Activated naive CD4-positive, alpha-beta T cell treated with anti-CD3 and anti-CD28 coated beads, Interleukin-2, amount 10 ng/mL, durations not matched to agents 7 days and 5 days (primary cell): Measurements from ENCODE around the gene MACROD1.

Source experiments
- CTCF ChIA-PET: fragments of 350-600 bp; sonication (Branson Sonifier 250); formaldehyde crosslinking; loops from one replicate; lab custom pipeline; 2021; ENCODE audit warnings: antibody characterized with exemption; lab: Charles Lee
- DNase-seq: peaks from one replicate; pipeline ENCODE4 v3.0.0-alpha.2; 2020
- H3K27ac Mint-ChIP-seq: one replicate; pipeline ENCODE4 v1.8.0; 2021; ENCODE audit warnings: mild to moderate bottlenecking, moderate library complexity, mixed read lengths
- H3K27me3 Mint-ChIP-seq: one replicate; pipeline ENCODE4 v1.8.0; 2021; ENCODE audit warnings: mild to moderate bottlenecking, mixed read lengths
- H3K36me3 Mint-ChIP-seq: one replicate; pipeline ENCODE4 v1.8.0; 2021; ENCODE audit warnings: mixed read lengths
- H3K4me1 Mint-ChIP-seq: one replicate; pipeline ENCODE4 v1.8.0; 2021; ENCODE audit warnings: mixed read lengths
- H3K4me3 Mint-ChIP-seq: one replicate; pipeline ENCODE4 v1.8.0; 2021; ENCODE audit warnings: mild to moderate bottlenecking, moderate library complexity, mixed read lengths
- H3K9me3 Mint-ChIP-seq: one replicate; pipeline ENCODE4 v1.8.0; 2021; ENCODE audit warnings: mixed read lengths

MACROD1 gene, protein sequence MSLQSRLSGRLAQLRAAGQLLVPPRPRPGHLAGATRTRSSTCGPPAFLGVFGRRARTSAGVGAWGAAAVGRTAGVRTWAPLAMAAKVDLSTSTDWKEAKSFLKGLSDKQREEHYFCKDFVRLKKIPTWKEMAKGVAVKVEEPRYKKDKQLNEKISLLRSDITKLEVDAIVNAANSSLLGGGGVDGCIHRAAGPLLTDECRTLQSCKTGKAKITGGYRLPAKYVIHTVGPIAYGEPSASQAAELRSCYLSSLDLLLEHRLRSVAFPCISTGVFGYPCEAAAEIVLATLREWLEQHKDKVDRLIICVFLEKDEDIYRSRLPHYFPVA

DNA sequence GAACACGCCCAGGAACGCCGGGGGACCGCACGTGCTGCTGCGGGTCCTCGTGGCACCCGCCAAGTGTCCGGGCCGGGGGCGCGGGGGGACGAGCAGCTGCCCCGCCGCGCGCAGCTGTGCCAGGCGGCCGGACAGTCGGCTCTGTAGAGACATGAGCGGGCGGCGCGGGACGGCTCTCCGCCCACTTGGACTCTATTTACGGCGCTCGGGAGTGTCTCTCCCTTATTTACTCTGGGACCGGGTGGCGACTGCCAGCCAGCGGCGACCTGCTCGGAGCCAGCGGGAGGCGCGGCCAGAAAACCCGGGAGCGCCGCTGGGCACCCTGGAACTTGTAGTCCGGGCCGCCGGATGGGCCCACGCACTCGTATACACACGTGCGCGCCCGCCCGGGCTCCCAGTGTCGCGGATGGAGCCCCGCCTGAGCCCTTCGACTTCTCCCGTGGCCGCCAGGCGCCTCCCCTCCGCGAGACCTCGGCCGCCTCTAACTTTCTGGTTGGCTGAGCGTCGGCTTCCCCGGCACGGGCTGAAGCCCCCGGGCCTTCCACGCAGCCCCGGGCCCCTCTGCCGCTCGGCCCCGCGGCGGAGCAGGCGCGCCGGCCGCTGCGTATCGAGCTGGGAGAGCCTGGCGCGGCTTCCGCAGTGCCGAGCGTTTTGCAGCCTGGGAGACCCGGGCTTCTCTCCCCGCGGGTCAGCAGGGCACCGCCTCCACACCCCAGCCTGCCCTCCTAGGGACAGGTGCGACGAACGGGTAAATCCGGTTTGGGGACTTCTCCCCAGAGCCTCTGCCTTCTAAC, at the start of gene MACROD1:
Gene MACROD1, minus strand, starts transcription at position 272 of the 794 bp plus-strand sequence. Its CDS starts 119 bp downstream, at position 153.
- Mint-ChIP-seq H3K4me3 (peak within 1 kb of the TSS; percentile 89), H3K9me3 (no peaks in the 10 kb centered on the region), H3K36me3 (no peaks in the 10 kb centered on the region), H3K27me3 (no peaks in the 10 kb centered on the region), H3K4me1 (peaks cover 13% of the 10 kb centered on the region), H3K27ac (peak within 1 kb of the TSS; percentile 83)
- CTCF ChIA-PET: interaction anchor here (1.1 to 1.7 kb wide), 3 partner anchors 13 to 28 kb away, joined by 3 to 5 read pairs (median 5); no protein-coding TSS in a partner anchor
- peak; percentile 91 for DNase-seq

- peaks cover 40% of the 10 kb centered on the region for H3K4me1 Mint-ChIP-seq
- H3K36me3 Mint-ChIP-seq: peaks cover 51% of the 10 kb centered on the region
Measured at GRCh38 chr11:64211181-64211872, 45.4 kb upstream of the MACROD1 start.

GRCh38 chr11:64210301-64211020, 44.5 kb upstream of the MACROD1 start:
- H3K4me3 Mint-ChIP-seq: no peak overlapping the region
- DNase-seq: no peak
- peaks cover 49% of the 10 kb centered on the region for H3K4me1 Mint-ChIP-seq
- H3K27me3 Mint-ChIP-seq: no peaks in the 10 kb centered on the region
- H3K36me3 Mint-ChIP-seq: peaks cover 49% of the 10 kb centered on the region
- H3K9me3 Mint-ChIP-seq: no peaks in the 10 kb centered on the region
- H3K27ac Mint-ChIP-seq: peak overlapping the region; percentile 24
- CTCF ChIA-PET: interaction anchor here (1.8 kb wide), 1 partner anchor 16 kb away, joined by 7 read pairs; the partner anchor contains the start of genes NUDT22 and TRPT1

More at GRCh38 chr11:64211181-64211872, 45.4 kb upstream of the MACROD1 start:
- DNase-seq: no peak
- no peaks in the 10 kb centered on the region for H3K27me3 Mint-ChIP-seq
- CTCF ChIA-PET: no interaction called here
- H3K27ac Mint-ChIP-seq: peak overlapping the region; percentile 42
- no peak overlapping the region for H3K4me3 Mint-ChIP-seq
- H3K9me3 Mint-ChIP-seq: no peaks in the 10 kb centered on the region

DNA sequence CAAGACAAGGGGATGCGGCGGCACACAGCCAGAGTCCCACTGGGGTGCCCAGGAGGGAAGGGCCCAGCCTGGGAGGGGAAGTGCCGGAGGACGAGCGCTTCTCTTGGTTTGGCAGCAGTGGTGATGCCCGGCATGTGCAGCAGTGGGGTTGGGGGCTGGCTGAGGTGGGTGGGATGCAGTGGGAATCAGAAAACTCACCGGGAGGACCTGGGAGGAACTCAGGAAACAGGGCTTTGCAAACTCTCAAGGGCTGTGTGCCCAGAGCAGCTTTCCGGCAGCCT, 43.6 kb upstream of the MACROD1 start:
- H3K36me3 Mint-ChIP-seq: peaks cover 46% of the 10 kb centered on the region
- peak overlapping the region; percentile 96 for H3K27ac Mint-ChIP-seq
- H3K27me3 Mint-ChIP-seq: no peaks in the 10 kb centered on the region
- H3K4me1 Mint-ChIP-seq: peaks cover 50% of the 10 kb centered on the region
- CTCF ChIA-PET: interaction anchor here (1.8 kb wide), 1 partner anchor 17 kb away, joined by 7 read pairs; the partner anchor contains the start of genes NUDT22 and TRPT1
- no peaks in the 10 kb centered on the region for H3K9me3 Mint-ChIP-seq
- peak overlapping the region; percentile 31 for H3K4me3 Mint-ChIP-seq
- no peak for DNase-seq

- H3K9me3 Mint-ChIP-seq: no peaks in the 10 kb centered on the region
- DNase-seq: no peak
- CTCF ChIA-PET: interaction anchor here (1.8 to 7.4 kb wide), 5 partner anchors 8 to 94 kb away, joined by 7 to 131 read pairs (median 31); partner anchors contain the start of genes CATSPERZ, ESRRA, NUDT22 and PLCB3
- H3K4me3 Mint-ChIP-seq: peak overlapping the region; percentile 90
- peaks cover 55% of the 10 kb centered on the region for H3K4me1 Mint-ChIP-seq
- peaks cover 50% of the 10 kb centered on the region for H3K36me3 Mint-ChIP-seq
- H3K27me3 Mint-ChIP-seq: no peaks in the 10 kb centered on the region
- peak overlapping the region; percentile 96 for H3K27ac Mint-ChIP-seq
Measured at GRCh38 chr11:64208796-64209562, 43.1 kb upstream of the MACROD1 start.

- H3K4me1 Mint-ChIP-seq: peaks cover 60% of the 10 kb centered on the region
- H3K36me3 Mint-ChIP-seq: peaks cover 55% of the 10 kb centered on the region
- CTCF ChIA-PET: interaction anchor here (1.1 to 7.4 kb wide), 6 partner anchors 9 to 124 kb away, joined by 3 to 131 read pairs (median 30); partner anchors contain the start of genes CATSPERZ, ESRRA, FKBP2 and NUDT22
- peak overlapping the region; percentile 90 for H3K4me3 Mint-ChIP-seq
- no peaks in the 10 kb centered on the region for H3K9me3 Mint-ChIP-seq
- H3K27ac Mint-ChIP-seq: peak overlapping the region; percentile 96
- no peak for DNase-seq
- H3K27me3 Mint-ChIP-seq: no peaks in the 10 kb centered on the region
Measured at GRCh38 chr11:64208086-64208795, 42.3 kb upstream of the MACROD1 start.

GRCh38 chr11:64207256-64208085, 41.6 kb upstream of the MACROD1 start:
- Mint-ChIP-seq H3K36me3 (peaks cover 57% of the 10 kb centered on the region), H3K27ac (peak overlapping the region; percentile 96), H3K4me1 (peaks cover 58% of the 10 kb centered on the region), H3K9me3 (no peaks in the 10 kb centered on the region), H3K27me3 (no peaks in the 10 kb centered on the region), H3K4me3 (peak overlapping the region; percentile 90)
- CTCF ChIA-PET: interaction anchor here (0.6 to 7.4 kb wide), 12 partner anchors 10 to 131 kb away, joined by 3 to 131 read pairs (median 11); partner anchors contain the start of genes CATSPERZ, ESRRA, FKBP2 and NUDT22
- DNase-seq: peak; percentile 89

GRCh38 chr11:64206457-64207255, 40.7 kb upstream of the MACROD1 start, which contains the start of gene FERMT3:
FERMT3 (plus strand) TSS chr11:64206721; CDS start chr11:64207365, 644 bp downstream.
- H3K4me3 Mint-ChIP-seq: peak within 1 kb of the TSS; percentile 90
- H3K4me1 Mint-ChIP-seq: peaks cover 53% of the 10 kb centered on the region
- peak within 1 kb of the TSS; percentile 96 for H3K27ac Mint-ChIP-seq
- CTCF ChIA-PET: interaction anchor here (0.6 to 7.4 kb wide), 17 partner anchors 11 to 131 kb away, joined by 3 to 131 read pairs (median 9); partner anchors contain the start of genes CATSPERZ, DNAJC4, ESRRA and NUDT22
- peaks cover 58% of the 10 kb centered on the region for H3K36me3 Mint-ChIP-seq
- no peaks in the 10 kb centered on the region for H3K27me3 Mint-ChIP-seq
- no peaks in the 10 kb centered on the region for H3K9me3 Mint-ChIP-seq
- peak; percentile 89 for DNase-seq

GRCh38 chr11:64204464-64204989, 38.6 kb upstream of the MACROD1 start:
- H3K9me3 Mint-ChIP-seq: no peaks in the 10 kb centered on the region
- H3K27me3 Mint-ChIP-seq: no peaks in the 10 kb centered on the region
- H3K4me1 Mint-ChIP-seq: peaks cover 48% of the 10 kb centered on the region
- peak; percentile 90 for DNase-seq
- H3K4me3 Mint-ChIP-seq: peak overlapping the region; percentile 71
- H3K36me3 Mint-ChIP-seq: peaks cover 66% of the 10 kb centered on the region
- CTCF ChIA-PET: interaction anchor here (0.7 to 7.4 kb wide), 29 partner anchors 9 to 445 kb away, joined by 3 to 131 read pairs (median 4); partner anchors contain the start of genes BAD, CATSPERZ, DNAJC4 and ESRRA
- peak overlapping the region; percentile 86 for H3K27ac Mint-ChIP-seq

DNA sequence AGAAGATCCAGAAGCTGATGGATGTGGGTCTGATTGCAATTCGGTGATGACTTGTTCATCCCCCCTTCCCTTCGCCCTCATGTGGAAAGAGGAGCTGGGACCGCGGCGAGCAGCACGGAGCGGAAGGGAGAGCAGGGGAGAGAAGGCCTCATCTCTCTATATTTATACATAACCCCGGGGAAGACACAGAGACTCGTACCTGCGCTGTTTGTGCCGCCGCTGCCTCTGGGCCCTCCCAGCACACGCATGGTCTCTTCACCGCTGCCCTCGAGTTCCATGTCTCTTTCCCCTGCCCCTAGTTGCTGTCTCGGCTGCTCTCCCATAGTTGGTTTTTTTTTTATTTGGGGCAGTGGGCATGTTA, 38.1 kb upstream of the MACROD1 start:
- peaks cover 63% of the 10 kb centered on the region for H3K36me3 Mint-ChIP-seq
- CTCF ChIA-PET: interaction anchor here (0.7 to 7.4 kb wide), 27 partner anchors 8 to 446 kb away, joined by 3 to 131 read pairs (median 4); partner anchors contain the start of genes BAD, CATSPERZ, DNAJC4 and ESRRA
- no peak overlapping the region for H3K4me3 Mint-ChIP-seq
- no peak for DNase-seq
- H3K27ac Mint-ChIP-seq: peak overlapping the region; percentile 76
- H3K27me3 Mint-ChIP-seq: no peaks in the 10 kb centered on the region
- H3K9me3 Mint-ChIP-seq: no peaks in the 10 kb centered on the region
- H3K4me1 Mint-ChIP-seq: peaks cover 43% of the 10 kb centered on the region
